Immature natural killer cell (primary cell): ENCODE results near the gene DHTKD1. TPM values are rescaled to one million over a fixed set of nuclear protein-coding genes. Genes with fewer than 3 reads are reported as not detected.

ENCODE experiments used
- polyA plus RNA-seq, 3 donors: library from polyadenylated mRNA; unstranded; fragments of 300-500 nt; fragmentation: Illumina TruSeq; gene quantifications; one replicate each; pipeline ENCODE4 v1.2.3, GENCODE V29; 2021

Gene DHTKD1
- polyA plus RNA-seq, 3 donors from 2014 or later, result 5.0 to 9.1 (median 7.8) TPM

Other genes starting within 250 kb of the DHTKD1 start
- gene PROSER2, start 245.6 kb upstream of the DHTKD1 start, polyA plus RNA-seq, result under 1 TPM in 1 of 3 donors, not detected in 2; 0.50 TPM
- 10 to 100 TPM in 2 of 3 donors, 1 to 10 TPM in 1; 3.1 to 19.8 (median 12.9) TPM for gene UPF2, start 26.1 kb upstream of the DHTKD1 start, polyA plus RNA-seq
- 1 to 10 TPM; 1.8 to 6.8 (median 2.7) TPM for gene SEC61A2, start 60.7 kb downstream of the DHTKD1 start, polyA plus RNA-seq
- gene NUDT5, start 126.9 kb downstream of the DHTKD1 start, polyA plus RNA-seq, result 10 to 100 TPM; 58.3 to 69.4 (median 59.6) TPM
- gene CDC123, start 127.2 kb downstream of the DHTKD1 start, polyA plus RNA-seq, result 100 to 1,000 TPM in 2 of 3 donors, 10 to 100 TPM in 1; 79.8 to 149 (median 103) TPM